A172 (cell line): Measurements from ENCODE around the gene EXD2. TPM values are rescaled to one million over a fixed set of nuclear protein-coding genes. Genes with fewer than 3 reads are reported as not detected.
"Not testable (repeated sequence)": the region's sequence is repeated elsewhere in the genome, so short reads cannot be mapped to it uniquely, and the experiment has no call there.

ENCODE experiments used
- DNase-seq: peaks from one replicate; pipeline ENCODE4 v3.0.0-alpha.2; 2015; ENCODE audit warnings: low spot score
- total RNA-seq: library from RNA; depleted of rRNA; stranded (reverse); fragments of >200 nt; shearing (Covaris generic); gene quantifications from 2 replicates; pipeline ENCODE4 v1.2.3, GENCODE V29; 2014

The EXD2 gene
- total RNA-seq, 1 experiment from 2014 or later = 11.0 TPM

DNA sequence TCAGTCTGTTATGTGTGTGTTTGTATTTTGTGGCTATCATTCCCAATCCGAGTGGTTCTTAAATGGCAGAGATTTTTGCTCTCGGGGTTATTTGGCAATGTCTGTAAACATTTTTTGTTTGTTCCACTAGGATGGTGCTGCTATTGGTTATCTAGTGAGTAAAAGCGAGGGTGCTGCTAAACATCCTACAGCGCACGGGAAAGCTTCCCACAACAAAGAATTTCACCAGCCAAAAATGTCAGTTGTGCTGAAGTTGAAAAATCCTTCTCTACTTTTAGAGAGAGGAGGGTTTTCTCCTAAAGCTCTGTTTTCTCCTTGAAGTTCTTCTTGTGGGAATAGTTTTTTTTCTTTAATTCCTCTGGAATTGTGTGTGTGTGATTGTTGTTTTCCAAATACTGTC, 2.4 kb downstream of the EXD2 start:
- DNase-seq = no peak

DNA sequence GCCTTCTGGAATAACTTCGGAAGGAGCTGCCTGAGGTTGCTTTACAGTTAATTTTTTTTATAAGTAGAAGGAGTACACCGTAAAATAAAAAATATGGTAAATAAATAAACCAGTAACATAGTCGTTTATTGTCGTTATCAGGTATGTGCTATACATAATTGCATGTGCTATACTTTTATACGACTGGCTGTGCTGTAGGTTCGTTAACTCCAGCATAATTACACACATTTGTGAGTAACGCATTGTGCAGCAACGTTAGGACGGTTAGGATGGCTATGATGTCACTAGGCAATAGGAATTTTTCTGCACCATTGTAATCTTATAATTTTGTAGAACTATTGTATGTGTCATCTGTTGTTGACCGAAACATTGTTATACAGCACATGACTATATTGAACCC, 8.5 kb downstream of the EXD2 start:
- DNase-seq = no peak

DNA sequence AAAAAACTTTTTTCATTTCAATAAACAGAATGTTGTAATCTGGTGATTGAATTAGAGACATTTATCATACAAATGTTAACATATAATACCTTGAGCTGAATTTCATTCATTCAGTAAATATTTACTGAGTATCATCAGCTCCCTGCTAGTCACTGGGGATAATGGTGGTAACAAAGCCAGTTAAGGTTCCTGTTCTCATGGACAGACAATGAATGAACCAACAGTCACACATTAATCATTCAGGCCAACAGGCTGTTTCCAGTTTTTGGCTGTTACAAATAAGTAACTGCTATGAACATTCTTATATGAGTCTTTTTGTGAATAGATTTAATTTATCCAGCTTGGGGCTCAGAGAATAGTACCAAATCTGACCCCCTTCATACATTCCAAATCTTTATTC, 13.5 kb downstream of the EXD2 start:
- no peak for DNase-seq

DNA sequence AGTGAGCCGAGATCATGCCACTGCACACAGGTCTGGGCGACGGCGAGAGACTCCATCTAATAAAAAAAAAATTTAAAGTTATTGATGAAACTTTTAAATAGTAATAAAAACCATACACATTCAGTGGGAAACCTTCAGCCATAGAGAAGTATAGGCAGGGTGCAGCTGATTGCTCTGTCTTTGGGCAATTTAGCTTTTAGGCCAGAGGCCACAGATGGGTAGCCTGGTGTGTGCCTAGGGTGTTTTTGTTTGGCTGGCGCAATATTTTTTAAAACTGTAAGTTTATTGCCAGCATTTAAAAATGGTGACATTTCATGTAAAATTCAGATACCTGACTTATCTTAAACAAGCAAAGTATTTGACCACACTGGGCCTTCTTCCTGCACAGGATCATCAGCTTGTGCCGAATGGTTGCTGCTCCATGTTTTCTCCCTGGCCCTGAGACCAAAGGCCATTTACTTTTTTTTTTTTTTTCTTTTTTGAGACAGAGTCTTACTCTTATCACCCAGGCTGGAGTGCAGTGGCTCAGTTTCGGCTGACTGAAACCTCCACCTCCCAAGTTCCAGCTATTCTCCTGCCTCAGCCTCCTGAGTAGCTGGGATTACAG, 16.2 kb downstream of the EXD2 start:
- no peak for DNase-seq

DNA sequence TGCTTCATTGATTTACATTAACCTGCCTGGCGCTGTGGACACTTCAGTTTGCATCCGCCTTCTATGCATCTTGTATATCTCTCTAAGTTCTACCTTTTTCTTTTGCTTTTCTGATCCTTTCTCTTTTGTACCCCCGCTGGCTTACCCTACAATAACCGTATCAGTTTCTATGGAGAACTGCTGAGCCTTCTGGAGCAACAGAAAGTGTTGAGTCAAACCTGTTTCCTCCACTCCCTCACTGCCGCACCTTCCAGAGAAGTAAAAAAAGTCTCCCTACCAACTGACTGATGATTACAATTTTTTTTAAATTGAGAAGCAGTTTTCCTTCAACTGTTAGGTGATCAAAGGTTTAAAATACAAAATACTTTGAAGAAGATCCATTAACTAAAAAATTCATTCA, 17.4 kb downstream of the EXD2 start:
- DNase-seq = no peak

DNA sequence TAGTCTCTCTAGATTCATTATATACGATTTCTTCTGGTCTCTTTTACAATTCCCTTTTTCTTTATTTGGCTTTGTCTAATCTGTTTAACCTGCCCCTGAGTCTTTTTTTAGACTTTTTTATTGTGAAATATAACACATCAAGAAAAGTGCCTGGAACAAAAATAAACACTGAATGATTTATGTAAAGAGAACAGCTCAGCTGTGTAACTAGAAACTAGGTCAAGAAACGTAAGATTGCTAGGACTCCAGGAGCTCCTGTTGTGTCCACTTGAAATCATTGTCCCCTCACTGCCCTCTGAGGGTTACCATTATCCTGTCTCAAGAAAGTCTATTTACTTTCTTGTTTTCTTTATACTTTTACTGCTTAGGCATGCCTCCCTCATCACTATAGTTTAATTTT, 23.1 kb downstream of the EXD2 start:
- no peak for DNase-seq

DNA sequence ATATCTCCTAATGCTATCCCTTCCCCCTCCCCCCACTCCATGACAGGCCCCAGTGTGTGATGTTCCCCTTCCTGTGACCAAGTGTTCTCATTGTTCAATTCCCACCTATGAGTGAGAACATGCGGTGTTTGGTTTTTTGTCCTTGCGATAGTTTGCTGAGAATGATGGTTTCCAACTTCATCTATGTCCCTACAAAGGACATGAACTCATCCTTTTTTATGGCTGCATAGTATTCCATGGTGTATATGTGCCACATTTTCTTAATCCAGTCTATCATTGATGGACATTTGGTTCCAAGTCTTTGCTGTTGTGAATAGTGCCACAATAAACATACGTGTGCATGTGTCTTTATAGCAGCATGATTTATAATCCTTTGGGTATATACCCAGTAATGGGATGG, 26.4 kb downstream of the EXD2 start:
- not testable (repeated sequence) for DNase-seq

DNA sequence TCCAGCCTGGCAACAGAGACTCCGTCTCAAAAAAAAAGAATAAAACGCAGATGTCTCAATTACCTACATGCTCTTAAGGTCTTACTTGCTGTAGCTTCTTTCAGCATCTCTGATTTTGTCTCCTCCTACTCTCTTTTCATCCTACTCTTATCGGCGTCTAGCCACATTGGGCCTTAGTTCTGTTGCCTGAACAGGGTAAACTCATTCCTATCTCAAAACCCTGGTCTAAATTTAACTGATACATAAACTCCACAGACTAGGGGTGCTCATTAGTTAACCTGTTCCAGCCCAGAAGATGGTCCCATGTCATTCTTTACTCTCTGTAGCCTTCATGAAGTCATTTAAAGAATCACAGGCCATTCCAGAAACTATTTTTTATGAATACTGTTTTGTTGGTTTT, 33.6 kb downstream of the EXD2 start:
- no peak for DNase-seq

DNA sequence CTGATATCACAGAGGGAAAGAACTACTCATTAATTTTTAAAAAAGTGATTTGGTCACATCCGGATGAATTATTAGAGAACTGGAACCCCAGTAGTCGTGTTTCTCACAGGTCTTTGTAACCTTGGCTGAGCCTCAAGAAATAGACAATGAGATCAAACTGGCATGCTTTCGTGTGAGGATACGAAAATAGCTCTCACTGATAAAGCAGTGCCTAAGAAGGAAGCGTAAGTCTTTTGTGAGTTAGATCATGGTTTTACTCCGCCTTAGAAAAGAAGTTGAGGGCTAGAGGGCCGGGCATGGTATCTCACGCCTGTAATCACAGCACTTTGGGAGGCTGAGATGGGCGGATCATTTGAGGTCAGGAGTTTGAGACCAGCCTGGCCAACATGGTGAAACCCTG, 34.9 kb downstream of the EXD2 start:
- DNase-seq = no peak

DNA sequence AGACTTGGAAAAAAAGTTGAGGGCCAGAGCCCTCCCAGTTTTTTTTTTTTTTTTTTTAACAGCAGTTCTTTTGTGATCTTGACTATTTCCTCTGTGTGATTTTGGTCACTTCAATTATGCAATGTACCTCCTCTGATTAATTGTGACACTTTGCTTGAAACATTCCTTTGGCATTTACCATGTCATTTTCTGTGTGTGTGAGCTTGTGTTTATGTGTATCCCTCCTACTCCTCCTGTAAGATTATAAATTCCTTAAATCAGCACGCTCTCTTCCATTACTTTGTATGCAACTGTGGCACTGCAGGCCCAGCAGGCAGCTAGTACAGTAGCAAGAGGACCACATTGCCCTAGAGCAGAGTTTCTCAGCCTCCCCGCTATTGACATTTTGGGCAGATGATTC, 35.4 kb downstream of the EXD2 start:
- DNase-seq = no peak

DNA sequence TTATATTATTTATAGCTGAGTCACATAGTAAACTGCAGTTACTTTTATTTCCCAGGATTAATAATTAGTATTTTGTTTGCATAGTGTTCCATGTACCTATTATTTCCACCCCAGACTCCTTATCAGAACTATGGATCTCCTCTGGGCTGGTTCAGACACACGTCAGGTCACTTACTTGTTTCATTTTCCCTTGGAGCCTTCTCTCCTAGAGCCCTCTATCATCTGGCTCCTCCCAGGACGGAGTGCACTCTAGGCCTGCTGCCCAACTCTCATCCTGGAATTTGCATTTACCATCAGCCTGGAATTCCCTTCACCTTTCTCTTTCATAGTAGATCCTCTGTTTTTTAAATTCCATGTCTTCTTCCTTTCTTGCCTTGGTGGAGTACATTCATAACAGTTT, 40.2 kb downstream of the EXD2 start:
- DNase-seq = no peak

DNA sequence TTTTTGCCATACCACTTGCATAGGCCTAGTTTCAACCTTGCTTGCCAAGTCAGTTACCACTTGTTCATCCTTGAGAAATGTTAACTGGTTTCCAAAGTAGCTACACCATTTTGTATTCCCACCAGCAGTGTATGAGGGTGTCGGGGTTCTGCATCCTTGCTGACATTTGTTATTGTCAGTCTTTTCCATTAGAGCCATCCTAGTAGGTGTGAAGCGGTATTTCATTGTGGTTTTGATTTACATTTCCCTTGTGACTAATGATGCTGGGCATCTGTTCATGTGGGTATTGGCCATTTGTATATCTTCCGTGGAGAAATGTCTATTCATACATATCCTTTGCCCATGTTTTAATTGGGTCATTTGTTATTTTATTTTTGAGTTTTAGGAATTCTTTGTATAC, 41.1 kb downstream of the EXD2 start:
- no peak for DNase-seq

DNA sequence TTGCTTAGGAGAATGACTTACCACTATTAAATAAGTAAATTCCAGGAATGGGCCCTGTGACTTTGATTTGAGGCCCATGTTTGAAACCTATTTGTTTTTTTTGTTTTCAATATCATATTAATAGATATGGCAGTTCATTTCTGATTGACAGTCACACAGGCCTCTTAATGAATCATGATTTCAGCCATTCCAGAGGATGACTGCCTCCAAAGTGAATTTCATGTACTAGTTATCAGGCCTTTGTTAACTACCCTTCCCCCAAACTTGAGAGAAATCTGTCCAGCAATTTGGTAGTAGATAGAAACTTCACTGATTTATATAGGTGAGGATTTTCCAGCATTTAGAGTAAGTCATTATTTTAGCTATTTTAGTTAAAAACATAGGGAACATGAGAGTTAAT, 42.8 kb downstream of the EXD2 start:
- DNase-seq = no peak

DNA sequence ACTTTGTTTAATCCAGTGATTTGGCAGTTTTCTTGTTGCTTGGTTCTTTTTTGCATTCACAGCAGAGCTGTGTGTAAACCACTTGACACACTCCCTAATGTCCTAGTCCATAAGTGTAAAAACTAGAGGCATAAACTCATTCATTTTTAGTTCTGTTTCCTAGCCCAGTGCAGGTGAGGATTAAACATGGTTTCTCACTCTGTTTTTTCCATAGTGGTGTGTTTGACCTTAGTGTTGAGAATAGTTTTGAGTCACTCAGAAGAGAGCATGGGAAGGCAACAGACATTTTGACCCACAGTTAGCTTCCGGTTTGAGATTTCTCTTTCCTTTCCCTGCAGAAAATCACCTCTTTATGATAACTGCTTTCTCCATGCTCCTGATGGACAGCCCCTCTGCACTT, 44.4 kb downstream of the EXD2 start:
- DNase-seq = no peak

DNA sequence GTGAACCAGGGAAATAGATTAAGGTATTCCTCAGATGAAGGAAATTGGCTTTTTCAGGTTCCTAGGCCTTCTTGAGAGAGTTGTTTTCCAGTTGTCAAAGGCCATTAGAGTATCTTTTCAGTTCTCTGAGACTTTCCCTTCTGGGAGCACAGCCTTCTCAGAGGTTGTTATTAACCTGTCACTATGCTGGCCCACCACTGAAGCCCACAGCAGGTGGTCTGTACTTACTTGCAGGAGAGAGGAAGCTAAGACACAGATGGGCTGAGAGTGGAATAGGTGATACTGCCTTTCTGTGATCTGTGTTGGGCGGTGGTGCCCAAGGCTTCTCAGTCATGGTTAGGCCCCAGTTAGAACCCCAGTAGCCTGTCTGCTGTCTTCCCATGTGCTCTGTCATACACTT, 45.8 kb downstream of the EXD2 start:
- DNase-seq = no peak

DNA sequence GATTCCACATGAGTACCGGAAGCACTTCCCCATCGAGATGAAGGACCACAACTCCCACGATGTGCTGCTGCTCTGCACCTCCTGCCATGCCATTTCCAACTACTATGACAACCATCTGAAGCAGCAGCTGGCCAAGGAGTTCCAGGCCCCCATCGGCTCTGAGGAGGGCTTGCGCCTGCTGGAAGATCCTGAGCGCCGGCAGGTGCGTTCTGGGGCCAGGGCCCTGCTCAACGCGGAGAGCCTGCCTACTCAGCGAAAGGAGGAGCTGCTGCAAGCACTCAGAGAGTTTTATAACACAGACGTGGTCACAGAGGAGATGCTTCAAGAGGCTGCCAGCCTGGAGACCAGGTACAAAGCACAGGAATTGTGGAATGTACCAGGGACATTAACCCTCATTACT, 46.3 kb downstream of the EXD2 start:
- DNase-seq = no peak

DNA sequence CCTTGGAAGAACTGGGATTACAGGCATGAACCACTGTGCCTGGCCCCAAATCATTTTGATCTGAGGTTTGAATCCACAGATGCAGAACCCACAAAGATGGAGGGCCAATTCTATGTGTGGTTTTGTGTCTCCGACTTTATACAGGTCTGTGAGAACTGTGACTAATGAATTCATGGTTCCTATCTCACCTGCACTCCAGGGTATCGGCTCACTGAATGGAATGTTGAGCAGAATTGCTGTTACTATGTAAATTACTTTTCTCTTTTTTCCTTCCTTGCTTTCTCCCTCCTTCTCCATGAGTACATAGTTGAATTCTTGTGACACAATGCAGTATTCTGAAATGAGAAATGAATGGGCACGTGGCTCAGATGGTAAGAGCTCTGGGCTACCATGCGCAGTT, 47.6 kb downstream of the EXD2 start:
- DNase-seq = no peak

DNA sequence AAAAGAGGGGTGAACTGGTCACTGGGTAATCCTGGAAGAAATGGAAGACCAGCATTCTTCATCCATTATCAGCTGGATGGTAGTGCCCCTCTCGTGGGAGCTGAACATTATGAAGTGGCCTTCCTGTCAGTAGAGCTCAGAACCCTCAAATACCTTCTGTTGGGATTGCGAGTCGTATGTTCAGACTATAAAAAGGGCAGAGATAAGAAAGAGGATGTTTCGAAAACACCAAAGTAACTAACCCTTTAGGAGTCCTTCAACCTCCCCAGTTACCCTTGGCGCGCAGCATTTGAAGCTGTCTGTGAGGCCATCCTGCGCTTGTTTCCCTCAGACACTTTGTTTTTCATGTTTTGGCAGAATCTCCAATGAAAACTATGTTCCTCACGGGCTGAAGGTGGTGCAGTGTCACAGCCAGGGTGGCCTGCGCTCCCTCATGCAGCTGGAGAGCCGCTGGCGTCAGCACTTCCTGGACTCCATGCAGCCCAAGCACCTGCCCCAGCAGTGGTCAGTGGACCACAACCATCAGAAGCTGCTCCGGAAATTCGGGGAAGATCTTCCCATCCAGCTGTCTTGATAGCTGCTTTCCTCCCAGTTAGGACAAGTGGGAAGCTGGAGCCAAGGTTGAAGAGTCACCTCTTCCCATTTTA, 49.4 kb downstream of the EXD2 start:
- DNase-seq = no peak

DNA sequence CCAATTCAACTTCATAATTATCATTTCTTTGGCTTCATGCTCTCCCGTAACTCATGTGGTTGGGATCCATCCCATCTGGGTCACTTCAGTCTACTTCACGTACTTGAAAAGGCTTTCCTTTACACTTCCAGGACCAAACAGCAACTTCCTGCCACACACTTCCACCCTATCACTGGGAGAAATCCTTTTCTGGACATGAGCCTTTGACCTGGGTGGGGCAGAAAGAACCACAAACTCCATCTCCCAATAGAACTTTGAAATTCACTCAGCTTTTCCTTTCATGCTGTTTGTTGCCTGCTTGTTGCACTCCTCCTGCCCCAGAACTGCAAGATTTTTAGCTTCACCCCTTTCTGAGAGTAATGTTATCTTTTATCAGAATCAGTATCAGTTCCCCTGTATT, 50.3 kb downstream of the EXD2 start:
- DNase-seq = no peak

DNA sequence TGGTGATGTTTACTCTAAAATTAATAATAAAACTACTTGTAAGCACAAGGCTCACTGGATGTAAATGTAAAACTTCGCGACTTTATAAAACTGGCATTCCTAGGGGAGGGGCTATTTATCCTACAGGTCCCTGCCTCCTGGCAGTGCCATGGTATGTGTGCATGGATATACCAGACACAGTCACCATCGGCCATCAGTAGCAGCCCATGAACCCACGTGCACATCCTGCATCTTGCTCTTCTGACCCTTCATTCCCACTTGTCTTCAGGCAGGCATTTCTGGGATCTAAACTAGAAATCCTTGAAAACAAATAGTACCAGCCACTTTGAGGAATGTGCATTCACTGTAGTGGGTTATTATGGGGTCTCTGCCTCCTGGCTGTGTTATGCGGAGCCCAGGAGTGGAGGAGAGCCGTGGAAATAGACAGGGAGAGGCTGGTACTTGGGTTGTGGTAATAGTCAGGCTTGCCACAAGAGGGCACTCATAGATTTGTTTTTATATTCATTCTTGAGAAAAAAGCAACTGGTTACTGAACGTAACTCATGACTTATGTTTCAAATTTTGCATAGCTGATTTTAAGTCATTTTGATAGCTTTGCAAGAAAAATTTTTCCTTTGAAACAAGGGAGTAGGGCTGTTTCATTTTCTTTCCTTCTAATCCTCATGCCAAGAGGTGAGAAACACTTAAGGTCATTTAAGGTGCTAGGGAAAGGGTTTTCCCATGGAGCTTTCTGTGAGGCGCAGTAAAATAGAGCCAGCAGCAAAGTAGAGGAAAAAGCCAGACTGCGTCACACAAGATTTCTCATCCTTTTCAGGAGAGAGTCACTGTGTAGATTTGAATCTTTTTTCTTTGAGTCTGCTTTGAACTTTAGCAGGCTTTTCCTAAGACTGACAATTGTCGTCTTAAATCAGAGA, 51.3 kb downstream of the EXD2 start:
- peak; percentile 48 for DNase-seq

DNA sequence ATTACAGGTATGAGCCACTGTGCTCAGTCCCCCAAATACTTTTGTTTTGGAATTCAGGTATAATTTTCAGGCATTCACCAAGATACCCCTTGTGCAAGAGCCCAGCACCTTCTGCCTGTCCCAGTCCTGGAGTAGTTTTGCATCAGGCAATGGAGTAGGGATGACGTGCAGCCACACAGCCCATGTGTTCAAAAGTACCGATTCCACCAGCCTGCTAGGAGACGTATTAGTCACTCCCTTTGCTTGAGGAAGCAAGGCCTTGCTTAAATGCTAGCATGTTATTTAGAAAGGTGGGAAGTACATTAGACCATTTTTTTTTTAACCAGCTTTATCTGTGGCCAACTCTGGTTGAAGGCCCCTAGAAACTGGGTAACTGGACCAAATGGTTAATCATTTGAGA, 53.6 kb downstream of the EXD2 start:
- DNase-seq = no peak

DNA sequence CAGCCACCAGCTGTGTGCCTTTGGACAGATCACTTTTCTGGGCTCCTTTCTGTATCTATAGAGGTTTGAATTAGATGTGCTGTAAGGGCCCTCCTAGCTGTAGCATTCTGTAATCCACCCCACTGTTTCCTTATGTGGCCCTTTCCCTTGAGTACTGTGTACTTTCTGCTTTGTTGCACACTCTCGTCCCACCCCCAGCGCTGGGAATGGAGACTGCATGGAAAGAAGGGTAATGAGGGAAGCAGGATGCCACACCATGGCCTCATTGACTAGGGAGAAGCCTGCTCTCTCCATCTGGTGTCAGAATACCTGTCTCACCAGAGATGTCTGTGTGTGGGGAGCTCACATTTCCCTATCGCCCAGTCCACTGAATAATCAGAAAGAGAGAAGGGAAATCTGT, 55.0 kb downstream of the EXD2 start:
- no peak for DNase-seq
